ENCODE measurements around the gene HOXD10. TPM values are rescaled to one million over a fixed set of nuclear protein-coding genes. Genes with fewer than 3 reads are reported as not detected.

The HOXD10 gene
- total and polyA plus RNA-seq, 2 of the 13 experiments (the other 11 are each of a cell fraction or from before 2014, with no cell fraction given): not detected

- Histone ChIP-seq H3K27ac (ENCODE audit: extremely low read length, insufficient read depth, low read length) (no peak overlapping the region), H3K27me3 (ENCODE audit: control insufficient read depth in 1 of 2, insufficient read depth in 2 of 2, low read length in 2 of 2) (peaks cover 19 to 94% of the 10 kb centered on the region in 2 experiments), H3K79me2 (ENCODE audit: insufficient read depth, low read length) (no peaks in the 10 kb centered on the region), H2AFZ (ENCODE audit: low read length) (peak overlapping the region; percentile 24), H3K4me2 (ENCODE audit: low read depth, low read length) (peak overlapping the region; percentile 91), H4K20me1 (ENCODE audit: insufficient read depth, low read length) (no peaks in the 10 kb centered on the region), H3K4me3 (replicated peaks in 1 of 3; ENCODE audit: insufficient read depth in 1 of 3, low read depth in 2 of 3, low read length in 3 of 3) (peak overlapping the region; percentile 36 to 75 (median 51); a peak in 5 of 6 replicates), H3K36me3 (replicated peaks in 1 of 2; ENCODE audit: control insufficient read depth in 1 of 2, insufficient read depth in 2 of 2, low read length in 2 of 2) (no peaks in the 10 kb centered on the region), H3K9ac (ENCODE audit: insufficient read depth, low read depth, low read length) (no peak overlapping the region), H3K9me3 (ENCODE audit: low read length) (no peaks in the 10 kb centered on the region), H3K4me1 (ENCODE audit: insufficient read depth, low read length) (peaks cover 25% of the 10 kb centered on the region)
- in situ Hi-C loops (cut with HindIII; ENCODE audit: extremely low pct_ligation_motif_present, low pct_unique_long_range_greater_than_20kb) (no loop called here), intact Hi-C loops (cut with micrococcal nuclease; ENCODE audit: unreplicated experiment) (loop anchor here (1.0 to 2.0 kb wide), 4 partner anchors 87 to 722 kb away; no protein-coding TSS in a partner anchor)
- no TSS peak for BruUV-seq (replicated peaks)
- ChIA-PET CTCF (ENCODE audit: low intra/inter-chr PET ratio, low total read pairs) (interaction anchor here (1.2 to 2.1 kb wide), 3 partner anchors 398 to 721 kb away, joined by 7 to 15 read pairs (median 14); no protein-coding TSS in a partner anchor), POLR2A (no interaction called here)
- ATAC-seq: peak; percentile 92
- 7% methylated on average over 36 of the region's 49 CpGs for WGBS (ENCODE audit: low lambda C conversion rate)
- FAIRE-seq: peak; percentile 68
- DNase-seq (ENCODE audit: low spot score): peak; percentile 40
- TF ChIP-seq PBX3 (CRISPR knock-in tag; IDR thresholded peaks at IDR 0.05; ENCODE audit: borderline replicate concordance): no peak
- TF ChIP-seq UBTF (CRISPR knock-in tag; IDR thresholded peaks at IDR 0.05): no peak; the same call in 1 of the 2 replicates
- TF ChIP-seq ZNF607 (CRISPR knock-in tag; IDR thresholded peaks at IDR 0.05; ENCODE audit: borderline replicate concordance): no peak
- TF ChIP-seq ZBTB43 (CRISPR knock-in tag; conservative IDR thresholded peaks at IDR 0.05): no peak
- 0 out of 2 replicates have a peak, but pooled peaks have one; percentile 45 for TF ChIP-seq ZMYM4 (CRISPR knock-in tag; IDR thresholded peaks at IDR 0.05)
- no peak for TF ChIP-seq ZNF672 (CRISPR knock-in tag; IDR thresholded peaks at IDR 0.05)
- peak; percentile 82; the same call in 1 of the 2 replicates for TF ChIP-seq EED (CRISPR knock-in tag; IDR thresholded peaks at IDR 0.05)
- no peak for TF ChIP-seq ZNF337 (CRISPR knock-in tag; IDR thresholded peaks at IDR 0.05; ENCODE audit: borderline replicate concordance, low read depth)
- TF ChIP-seq AHR (CRISPR knock-in tag; IDR thresholded peaks at IDR 0.05): no peak
- TF ChIP-seq GMEB1 (CRISPR knock-in tag; IDR thresholded peaks at IDR 0.05; ENCODE audit: borderline replicate concordance): 0 out of 2 replicates have a peak, but pooled peaks have one; percentile 40
- TF ChIP-seq ADNP (CRISPR knock-in tag; IDR thresholded peaks at IDR 0.05): no peak
- no peak for TF ChIP-seq SOX13 (IDR thresholded peaks at IDR 0.05)
- no peak for TF ChIP-seq SOX13 (CRISPR knock-in tag; conservative IDR thresholded peaks at IDR 0.05 in 1 of 2, IDR thresholded peaks at IDR 0.05 in 1 of 2)
- no peak for TF ChIP-seq MBNL3 (CRISPR knock-in tag; conservative IDR thresholded peaks at IDR 0.05)
- no peak for TF ChIP-seq CENPT (CRISPR knock-in tag; IDR thresholded peaks at IDR 0.05; ENCODE audit: low read depth)
- TF ChIP-seq ZNF3 (CRISPR knock-in tag; IDR thresholded peaks at IDR 0.05): no peak
- no peak for TF ChIP-seq ZNF83 (CRISPR knock-in tag; IDR thresholded peaks at IDR 0.05; ENCODE audit: borderline replicate concordance)
Observed at GRCh38 chr2:176088048-176088936, 28.3 kb upstream of the HOXD10 start.

Data from HepG2 (cell line).